HEK293 (cell line): ENCODE measurements around the gene AKAP5.

Experiments
- CTCF ChIA-PET: fragments of 350-600 bp; formaldehyde crosslinking; extraction: SDS; loops from one replicate; lab custom pipeline; 2021; ENCODE audit warnings: antibody characterized with exemption; lab: Yijun Ruan, JAX
- POLR2A ChIA-PET: fragments of 300-600 bp; formaldehyde crosslinking; extraction: SDS; loops from one replicate; lab custom pipeline; 2020; ENCODE audit warnings: antibody characterized with exemption, inconsistent platforms; lab: Yijun Ruan, JAX
- H3K27ac ChIP-seq: fragments of 200-500 bp; sonication (Bioruptor generic); 2 replicates; pipeline ENCODE4 v1.5.1; 2014; ENCODE audit warnings: low read depth, low read length, control low read depth, inconsistent platforms; ENCODE audit errors: extremely low read depth
- H3K36me3 ChIP-seq, 2 experiments: fragments of 200-500 bp in 1 of 2; sonication (Bioruptor generic) in 1 of 2; 1 replicate in 1 of 2; 2 replicates in 1 of 2; pipeline ENCODE4 v1.5.1; 2014 to 2017; ENCODE audit warnings: inconsistent platforms in 2 of 2, low read length in 2 of 2; ENCODE audit not compliant: control insufficient read depth in 2 of 2, insufficient read depth in 1 of 2
- H3K4me1 ChIP-seq: fragments of 200-500 bp; sonication (Bioruptor generic); 2 replicates; pipeline ENCODE4 v1.5.1; 2014; ENCODE audit warnings: mild to moderate bottlenecking, low read length, inconsistent platforms; ENCODE audit not compliant: control insufficient read depth, insufficient read depth
- H3K4me3 ChIP-seq: 2 replicates; pipeline ENCODE4 v1.5.1; 2011; ENCODE audit warnings: low read depth, mild to moderate bottlenecking, control low read depth, low read length, moderate library complexity
- H3K9me3 ChIP-seq: fragments of 200-500 bp; sonication (Bioruptor generic); 2 replicates; pipeline ENCODE4 v1.5.1; 2014; ENCODE audit warnings: low read depth, low read length, inconsistent platforms; ENCODE audit not compliant: control insufficient read depth, insufficient read depth
- CTCF ChIP-seq: fragments of 450-650 bp; formaldehyde crosslinking; IDR thresholded peaks from 2 replicates; pipeline ENCODE4 v1.5.1; 2016; ENCODE audit warnings: missing biosample characterization, missing genetic modification characterization
- HOXA7 ChIP-seq: sonication (generic); formaldehyde crosslinking; IDR thresholded peaks from 2 replicates; pipeline ENCODE4 v1.8.1; 2022; ENCODE audit warnings: missing genetic modification reagents, borderline replicate concordance
- IKZF3 ChIP-seq: fragments of 450-650 bp; IDR thresholded peaks from 2 replicates; pipeline ENCODE4 v1.5.0; 2018; ENCODE audit warnings: missing biosample characterization, mild to moderate bottlenecking, missing genetic modification characterization, moderate library complexity
- MEIS1 ChIP-seq: sonication (generic); formaldehyde crosslinking; IDR thresholded peaks from 2 replicates; pipeline ENCODE4 v1.8.1; 2022; ENCODE audit warnings: missing genetic modification reagents, mild to moderate bottlenecking, borderline replicate concordance
- PBX3 ChIP-seq: sonication (generic); formaldehyde crosslinking; IDR thresholded peaks from 2 replicates; pipeline ENCODE4 v1.8.1; 2022; ENCODE audit warnings: mild to moderate bottlenecking, moderate library complexity, missing genetic modification reagents
- SCRT2 ChIP-seq: fragments of 450-650 bp; formaldehyde crosslinking; IDR thresholded peaks from 2 replicates; pipeline ENCODE4 v1.5.1; 2016; ENCODE audit warnings: missing biosample characterization, missing genetic modification characterization
- SP7 ChIP-seq: fragments of 450-650 bp; formaldehyde crosslinking; IDR thresholded peaks from 2 replicates; pipeline ENCODE4 v1.5.1; 2016; ENCODE audit warnings: missing biosample characterization, missing genetic modification characterization
- ZBTB17 ChIP-seq: fragments of 450-650 bp; formaldehyde crosslinking; IDR thresholded peaks from 2 replicates; pipeline ENCODE4 v1.5.1; 2016; ENCODE audit warnings: missing biosample characterization, missing genetic modification characterization
- ZFP41 ChIP-seq: fragments of 450-650 bp; formaldehyde crosslinking; IDR thresholded peaks from 2 replicates; pipeline ENCODE4 v1.5.1; 2016; ENCODE audit warnings: missing biosample characterization, missing genetic modification characterization, borderline replicate concordance
- ZFP69B ChIP-seq: fragments of 450-650 bp; formaldehyde crosslinking; IDR thresholded peaks from 2 replicates; pipeline ENCODE4 v1.5.1; 2016; ENCODE audit warnings: missing biosample characterization, missing genetic modification characterization
- ZNF184 ChIP-seq: fragments of 450-650 bp; IDR thresholded peaks from 2 replicates; pipeline ENCODE4 v1.5.1; 2018; ENCODE audit warnings: missing biosample characterization, mild to moderate bottlenecking, missing genetic modification characterization
- ZNF214 ChIP-seq: fragments of 450-650 bp; formaldehyde crosslinking; IDR thresholded peaks from 2 replicates; pipeline ENCODE4 v1.5.1; 2017; ENCODE audit warnings: missing biosample characterization, mild to moderate bottlenecking, missing genetic modification characterization, borderline replicate concordance
- ZNF23 ChIP-seq: fragments of 450-650 bp; formaldehyde crosslinking; IDR thresholded peaks from 2 replicates; pipeline ENCODE4 v1.5.1; 2016; ENCODE audit warnings: missing biosample characterization, missing genetic modification characterization, borderline replicate concordance
- ZNF302 ChIP-seq: fragments of 450-650 bp; formaldehyde crosslinking; IDR thresholded peaks from 2 replicates; pipeline ENCODE4 v1.5.1; 2016; ENCODE audit warnings: missing biosample characterization, missing genetic modification characterization, low read depth
- ZNF311 ChIP-seq: fragments of 450-650 bp; formaldehyde crosslinking; IDR thresholded peaks from 2 replicates; pipeline ENCODE4 v1.5.1; 2017; ENCODE audit warnings: missing biosample characterization, missing genetic modification characterization, borderline replicate concordance
- ZNF391 ChIP-seq: fragments of 450-650 bp; formaldehyde crosslinking; IDR thresholded peaks from 2 replicates; pipeline ENCODE4 v1.5.1; 2016; ENCODE audit warnings: low read depth, missing biosample characterization, missing genetic modification characterization, borderline replicate concordance
- ZNF521 ChIP-seq: fragments of 450-650 bp; formaldehyde crosslinking; IDR thresholded peaks from 2 replicates; pipeline ENCODE4 v1.5.1; 2017; ENCODE audit warnings: missing biosample characterization, mild to moderate bottlenecking, missing genetic modification characterization
- ZNF658 ChIP-seq: fragments of 450-650 bp; formaldehyde crosslinking; IDR thresholded peaks from 2 replicates; pipeline ENCODE4; 2016; ENCODE audit warnings: missing biosample characterization, missing genetic modification characterization
- ZNF785 ChIP-seq: fragments of 450-650 bp; formaldehyde crosslinking; IDR thresholded peaks from 2 replicates; pipeline ENCODE4 v1.5.1; 2016; ENCODE audit warnings: missing biosample characterization, missing genetic modification characterization
- ZNF830 ChIP-seq: fragments of 450-650 bp; IDR thresholded peaks from 2 replicates; pipeline ENCODE4 v1.5.0; 2018; ENCODE audit warnings: missing biosample characterization, missing genetic modification characterization, low read depth, mild to moderate bottlenecking, moderate library complexity
- TF ChIP-seq, protein P1 (sequence below): fragments of 450-650 bp; formaldehyde crosslinking; IDR thresholded peaks from 2 replicates; pipeline ENCODE4 v1.5.1; 2016; ENCODE audit warnings: missing biosample characterization, missing genetic modification characterization
- TF ChIP-seq, protein P2 (sequence below): fragments of 450-650 bp; formaldehyde crosslinking; IDR thresholded peaks from 2 replicates; pipeline ENCODE4 v1.5.1; 2016; ENCODE audit warnings: missing biosample characterization, missing genetic modification characterization

The AKAP5 gene

GRCh38 chr14:64454671-64455070 is 10.6 kb upstream of the AKAP5 start:
- Histone ChIP-seq H3K36me3 (peaks cover 59 to 92% of the 10 kb centered on the region in 2 experiments), H3K4me3 (no peak overlapping the region), H3K9me3 (no peaks in the 10 kb centered on the region), H3K27ac (no peak overlapping the region), H3K4me1 (no peaks in the 10 kb centered on the region)
- CTCF ChIA-PET = interaction anchor here (1.0 kb wide), 1 partner anchor 25 kb away, joined by 3 read pairs; no protein-coding TSS in a partner anchor
- TF ChIP-seq ZNF311 (tag by site-specific recombination) (no peak), MEIS1 (CRISPR knock-in tag) (no peak), ZBTB17 (tag by site-specific recombination) (no peak), ZNF830 (tag by site-specific recombination) (no peak), ZNF302 (no peak), ZNF785 (tag by site-specific recombination) (no peak), IKZF3 (no peak), ZNF23 (tag by site-specific recombination) (no peak), SP7 (tag by site-specific recombination) (no peak), ZNF658 (tag by site-specific recombination) (no peak), HOXA7 (no peak), ZNF521 (tag by site-specific recombination) (no peak), ZFP41 (tag by site-specific recombination) (no peak), ZNF184 (tag by site-specific recombination) (no peak), ZNF214 (tag by site-specific recombination) (no peak), ZFP69B (tag by site-specific recombination) (no peak), PBX3 (CRISPR knock-in tag) (no peak)
- TF ChIP-seq, protein P1, sequence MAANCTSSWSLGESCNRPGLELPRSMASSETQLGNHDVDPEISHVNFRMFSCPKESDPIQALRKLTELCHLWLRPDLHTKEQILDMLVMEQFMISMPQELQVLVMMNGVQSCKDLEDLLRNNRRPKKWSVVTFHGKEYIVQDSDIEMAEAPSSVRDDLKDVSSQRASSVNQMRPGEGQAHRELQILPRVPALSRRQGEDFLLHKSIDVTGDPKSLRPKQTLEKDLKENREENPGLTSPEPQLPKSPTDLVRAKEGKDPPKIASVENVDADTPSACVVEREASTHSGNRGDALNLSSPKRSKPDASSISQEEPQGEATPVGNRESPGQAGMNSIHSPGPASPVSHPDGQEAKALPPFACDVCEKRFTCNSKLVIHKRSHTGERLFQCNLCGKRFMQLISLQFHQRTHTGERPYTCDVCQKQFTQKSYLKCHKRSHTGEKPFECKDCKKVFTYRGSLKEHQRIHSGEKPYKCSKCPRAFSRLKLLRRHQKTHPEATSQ (tag by site-specific recombination) = no peak
- POLR2A ChIA-PET = no interaction called here

DNA sequence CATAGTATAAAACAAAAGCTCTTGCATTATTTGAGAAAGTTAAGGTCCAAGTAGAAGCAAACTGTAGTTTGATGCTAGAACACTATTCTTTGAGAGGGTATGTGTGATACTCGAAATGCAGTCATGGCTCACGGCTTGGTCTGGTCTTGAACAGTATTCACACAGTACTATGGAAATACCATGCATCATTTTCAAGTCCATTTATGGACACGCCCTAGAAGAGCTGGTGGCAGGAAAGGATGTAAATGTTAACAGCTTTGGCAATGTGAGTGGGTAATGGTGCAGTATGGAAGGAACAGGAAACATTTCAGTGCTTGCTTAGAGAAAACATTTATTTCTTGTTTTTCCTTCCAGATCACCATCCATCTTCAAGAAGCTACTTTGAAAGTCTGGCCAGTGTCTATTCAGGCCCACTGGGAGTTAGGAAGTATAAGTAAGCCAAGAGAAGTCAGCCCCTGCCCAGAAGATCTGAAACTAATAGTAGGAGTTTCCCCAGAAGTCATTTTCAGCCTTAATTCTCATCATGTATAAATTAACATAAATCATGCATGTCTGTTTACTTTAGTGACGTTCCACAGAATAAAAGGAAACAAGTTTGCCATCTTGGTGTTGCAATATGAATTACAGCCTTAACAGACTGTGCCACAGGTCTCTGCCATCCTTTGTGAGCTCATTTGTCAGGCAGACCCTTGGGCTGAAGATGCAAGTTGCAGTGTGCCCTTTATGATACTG is 5.7 kb upstream of the AKAP5 start:
- H3K27ac ChIP-seq = no peak overlapping the region
- H3K9me3 ChIP-seq = no peaks in the 10 kb centered on the region
- TF ChIP-seq SCRT2 (tag by site-specific recombination) = peak; percentile 29; the same call in 1 of the 2 replicates
- TF ChIP-seq ZNF391 (tag by site-specific recombination) = no peak
- H3K4me3 ChIP-seq = no peak overlapping the region
- CTCF ChIA-PET = interaction anchor here (2.0 kb wide), 1 partner anchor 29 kb away, joined by 5 read pairs; no protein-coding TSS in a partner anchor
- POLR2A ChIA-PET = no interaction called here
- no peaks in the 10 kb centered on the region for H3K4me1 ChIP-seq
- H3K36me3 ChIP-seq = peaks cover 26 to 80% of the 10 kb centered on the region in 2 experiments

DNA sequence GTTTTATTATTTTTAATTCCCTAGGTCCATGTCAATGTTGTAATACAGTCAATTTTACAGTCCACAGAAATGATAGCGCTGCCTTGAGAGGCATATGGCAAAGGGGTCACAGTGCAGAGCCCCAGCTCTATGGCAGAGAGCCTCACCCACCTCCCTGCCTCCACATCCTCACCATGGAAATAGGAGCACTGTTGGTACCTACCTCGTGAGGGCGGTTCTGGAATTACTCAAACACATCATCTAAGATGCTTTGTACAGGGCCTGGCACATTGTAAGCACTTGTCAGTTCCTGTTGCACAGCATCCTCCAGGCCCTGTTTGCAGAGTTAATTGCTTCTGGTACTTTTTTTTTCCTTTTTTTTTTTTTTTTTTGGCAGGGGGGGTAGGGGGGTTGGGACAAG is 4.1 kb upstream of the AKAP5 start:
- no peaks in the 10 kb centered on the region for H3K9me3 ChIP-seq
- no peak overlapping the region for H3K27ac ChIP-seq
- no peaks in the 10 kb centered on the region for H3K4me1 ChIP-seq
- peaks cover 25 to 64% of the 10 kb centered on the region in 2 experiments for H3K36me3 ChIP-seq
- ChIA-PET POLR2A (no interaction called here), CTCF (interaction anchor here (0.7 to 2.0 kb wide), 3 partner anchors 31 to 547 kb away, joined by 4 to 5 read pairs (median 4); no protein-coding TSS in a partner anchor)
- no peak overlapping the region for H3K4me3 ChIP-seq
- TF ChIP-seq ZNF311 (tag by site-specific recombination) = no peak
- TF ChIP-seq CTCF (tag by site-specific recombination) = no peak
- TF ChIP-seq, protein P2, sequence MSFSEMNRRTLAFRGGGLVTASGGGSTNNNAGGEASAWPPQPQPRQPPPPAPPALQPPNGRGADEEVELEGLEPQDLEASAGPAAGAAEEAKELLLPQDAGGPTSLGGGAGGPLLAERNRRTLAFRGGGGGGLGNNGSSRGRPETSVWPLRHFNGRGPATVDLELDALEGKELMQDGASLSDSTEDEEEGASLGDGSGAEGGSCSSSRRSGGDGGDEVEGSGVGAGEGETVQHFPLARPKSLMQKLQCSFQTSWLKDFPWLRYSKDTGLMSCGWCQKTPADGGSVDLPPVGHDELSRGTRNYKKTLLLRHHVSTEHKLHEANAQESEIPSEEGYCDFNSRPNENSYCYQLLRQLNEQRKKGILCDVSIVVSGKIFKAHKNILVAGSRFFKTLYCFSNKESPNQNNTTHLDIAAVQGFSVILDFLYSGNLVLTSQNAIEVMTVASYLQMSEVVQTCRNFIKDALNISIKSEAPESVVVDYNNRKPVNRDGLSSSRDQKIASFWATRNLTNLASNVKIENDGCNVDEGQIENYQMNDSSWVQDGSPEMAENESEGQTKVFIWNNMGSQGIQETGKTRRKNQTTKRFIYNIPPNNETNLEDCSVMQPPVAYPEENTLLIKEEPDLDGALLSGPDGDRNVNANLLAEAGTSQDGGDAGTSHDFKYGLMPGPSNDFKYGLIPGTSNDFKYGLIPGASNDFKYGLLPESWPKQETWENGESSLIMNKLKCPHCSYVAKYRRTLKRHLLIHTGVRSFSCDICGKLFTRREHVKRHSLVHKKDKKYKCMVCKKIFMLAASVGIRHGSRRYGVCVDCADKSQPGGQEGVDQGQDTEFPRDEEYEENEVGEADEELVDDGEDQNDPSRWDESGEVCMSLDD = no peak
